ENCODE data around the gene SH2D7. TPM values are rescaled to one million over a fixed set of nuclear protein-coding genes. Genes with fewer than 3 reads are reported as not detected.

Gene SH2D7
- total RNA-seq, 1 experiment from 2014 or later: not detected

DNA sequence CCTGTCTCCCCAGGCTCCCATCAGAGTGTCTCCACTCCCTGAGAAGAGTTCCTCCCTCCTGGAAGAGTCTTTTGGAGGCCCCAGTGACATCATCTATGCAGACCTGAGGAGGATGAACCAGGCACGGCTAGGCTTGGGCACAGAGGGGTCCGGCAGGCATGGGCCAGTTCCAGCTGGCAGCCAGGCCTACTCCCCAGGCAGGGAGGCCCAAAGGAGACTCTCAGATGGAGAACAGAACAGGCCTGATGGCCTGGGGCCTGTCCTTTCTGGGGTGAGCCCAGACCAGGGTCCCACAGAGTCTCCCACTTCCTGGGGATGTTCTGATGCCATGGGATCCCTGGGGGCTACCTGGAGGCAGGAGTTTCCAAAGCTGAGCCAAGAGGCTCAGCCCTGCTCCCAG is 8.5 kb downstream of the SH2D7 start:
- TF ChIP-seq, protein P1, sequence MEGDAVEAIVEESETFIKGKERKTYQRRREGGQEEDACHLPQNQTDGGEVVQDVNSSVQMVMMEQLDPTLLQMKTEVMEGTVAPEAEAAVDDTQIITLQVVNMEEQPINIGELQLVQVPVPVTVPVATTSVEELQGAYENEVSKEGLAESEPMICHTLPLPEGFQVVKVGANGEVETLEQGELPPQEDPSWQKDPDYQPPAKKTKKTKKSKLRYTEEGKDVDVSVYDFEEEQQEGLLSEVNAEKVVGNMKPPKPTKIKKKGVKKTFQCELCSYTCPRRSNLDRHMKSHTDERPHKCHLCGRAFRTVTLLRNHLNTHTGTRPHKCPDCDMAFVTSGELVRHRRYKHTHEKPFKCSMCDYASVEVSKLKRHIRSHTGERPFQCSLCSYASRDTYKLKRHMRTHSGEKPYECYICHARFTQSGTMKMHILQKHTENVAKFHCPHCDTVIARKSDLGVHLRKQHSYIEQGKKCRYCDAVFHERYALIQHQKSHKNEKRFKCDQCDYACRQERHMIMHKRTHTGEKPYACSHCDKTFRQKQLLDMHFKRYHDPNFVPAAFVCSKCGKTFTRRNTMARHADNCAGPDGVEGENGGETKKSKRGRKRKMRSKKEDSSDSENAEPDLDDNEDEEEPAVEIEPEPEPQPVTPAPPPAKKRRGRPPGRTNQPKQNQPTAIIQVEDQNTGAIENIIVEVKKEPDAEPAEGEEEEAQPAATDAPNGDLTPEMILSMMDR (IDR thresholded peaks at IDR 0.05; ENCODE audit: unreplicated experiment): no peak
- Mint-ChIP-seq H3K27me3 (ENCODE audit: unreplicated experiment) (no peaks in the 10 kb centered on the region), H3K27ac (ENCODE audit: unreplicated experiment) (no peak overlapping the region), H3K9me3 (ENCODE audit: low read depth, unreplicated experiment) (no peaks in the 10 kb centered on the region), H3K4me3 (ENCODE audit: low read depth, unreplicated experiment) (no peak overlapping the region), H3K4me1 (ENCODE audit: low read depth, unreplicated experiment) (peaks cover 4% of the 10 kb centered on the region), H3K36me3 (ENCODE audit: insufficient read depth, unreplicated experiment) (no peaks in the 10 kb centered on the region)
- CTCF ChIA-PET: interaction anchor here (0.6 to 1.0 kb wide), 3 partner anchors 30 to 199 kb away, joined by 3 to 5 read pairs (median 3); partner anchors contain the start of genes CIB2 and SKIC8
- intact Hi-C loops (cut with micrococcal nuclease; ENCODE audit: unreplicated experiment): no loop called here
- no peak for DNase-seq
- no TSS peak for BruUV-seq (replicated peaks)

DNA sequence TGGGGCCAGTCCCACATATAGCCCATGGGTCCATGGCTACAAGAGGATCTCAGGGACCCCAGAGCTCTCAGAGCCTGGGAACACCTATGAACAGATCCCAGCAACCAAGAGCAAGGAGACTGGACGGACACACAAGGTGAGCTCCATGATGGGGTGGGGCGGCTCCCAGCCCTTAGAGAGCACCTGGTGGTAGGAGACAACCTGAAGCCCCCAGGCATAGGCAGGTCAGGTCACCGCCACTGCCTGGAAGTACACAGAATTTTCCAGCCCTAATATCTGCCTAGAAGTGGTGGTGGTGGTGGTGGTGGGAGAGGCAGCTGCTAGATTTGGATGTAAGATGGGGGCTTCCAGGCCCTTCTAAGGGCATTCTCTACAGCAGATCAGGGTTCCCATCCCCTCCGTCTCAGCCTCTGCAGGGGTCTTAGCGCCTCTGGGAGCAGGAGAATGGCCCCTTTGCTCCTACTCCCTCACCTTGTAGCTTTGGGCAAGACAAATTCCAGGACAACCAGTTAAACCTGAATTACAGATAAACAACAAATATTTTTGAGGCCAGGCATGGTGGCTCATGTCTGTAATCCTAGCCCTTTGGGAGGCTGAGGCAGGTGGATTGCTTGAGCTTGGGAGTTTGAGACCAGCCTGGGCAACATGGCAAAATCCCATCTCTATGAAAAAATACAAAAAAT is 9.2 kb downstream of the SH2D7 start:
- CTCF ChIA-PET: interaction anchor here (0.6 to 1.0 kb wide), 2 partner anchors 138 to 198 kb away, joined by 3 read pairs; partner anchors contain the start of gene SKIC8
- no peaks in the 10 kb centered on the region for H3K36me3 Mint-ChIP-seq (ENCODE audit: insufficient read depth, unreplicated experiment)
- H3K4me3 Mint-ChIP-seq (ENCODE audit: low read depth, unreplicated experiment): no peak overlapping the region
- H3K4me1 Mint-ChIP-seq (ENCODE audit: low read depth, unreplicated experiment): peaks cover 9% of the 10 kb centered on the region
- no peaks in the 10 kb centered on the region for H3K27me3 Mint-ChIP-seq (ENCODE audit: unreplicated experiment)
- no peak for DNase-seq
- BruUV-seq (replicated peaks): no TSS peak
- TF ChIP-seq, protein P1 (IDR thresholded peaks at IDR 0.05; ENCODE audit: unreplicated experiment): no peak
- intact Hi-C loops (cut with micrococcal nuclease; ENCODE audit: unreplicated experiment): no loop called here
- no peaks in the 10 kb centered on the region for H3K9me3 Mint-ChIP-seq (ENCODE audit: low read depth, unreplicated experiment)
- H3K27ac Mint-ChIP-seq (ENCODE audit: unreplicated experiment): no peak overlapping the region

DNA sequence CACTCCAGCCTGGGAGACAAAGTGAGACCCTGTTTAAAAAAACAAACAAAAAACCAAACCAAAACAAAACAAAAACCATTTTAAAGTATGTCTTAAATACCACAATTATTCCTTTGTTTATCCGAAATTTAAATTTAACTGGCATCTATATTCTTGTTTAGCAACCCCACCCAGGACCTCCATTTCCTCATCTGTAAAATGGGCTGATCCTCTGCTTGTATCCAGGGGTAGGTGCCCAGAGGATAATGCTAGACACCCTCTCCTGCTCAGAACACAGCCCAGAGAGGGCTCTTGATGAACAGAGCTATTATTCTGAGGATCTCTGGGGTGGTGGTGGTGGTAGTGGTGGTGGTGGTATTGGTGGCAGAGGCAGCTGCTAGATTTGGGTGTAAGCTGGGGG is 9.8 kb downstream of the SH2D7 start:
- intact Hi-C loops (cut with micrococcal nuclease; ENCODE audit: unreplicated experiment): no loop called here
- no peak overlapping the region for H3K27ac Mint-ChIP-seq (ENCODE audit: unreplicated experiment)
- CTCF ChIA-PET: no interaction called here

DNA sequence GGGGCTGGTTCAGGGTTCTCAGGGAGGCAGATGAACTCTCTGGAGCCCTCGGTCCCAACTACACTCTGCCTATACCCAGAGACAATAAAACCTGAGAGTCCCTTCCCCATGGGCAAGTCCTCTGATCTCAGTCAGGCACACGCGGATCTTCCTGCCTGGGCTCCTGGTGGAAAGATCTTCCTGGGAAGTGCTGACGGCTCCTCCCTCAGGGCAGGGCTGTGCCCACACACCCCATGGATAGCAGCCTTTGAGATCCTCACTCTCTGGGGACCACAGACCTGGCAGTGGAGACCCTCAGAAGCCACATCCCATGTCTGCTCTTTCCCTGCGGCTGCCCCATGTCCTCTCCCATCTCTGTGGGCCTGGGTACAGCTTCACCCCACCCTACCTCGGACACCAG is 10.4 kb downstream of the SH2D7 start:
- no TSS peak for BruUV-seq (replicated peaks)
- Mint-ChIP-seq H3K27me3 (ENCODE audit: unreplicated experiment) (no peaks in the 10 kb centered on the region), H3K4me1 (ENCODE audit: low read depth, unreplicated experiment) (peaks cover 9% of the 10 kb centered on the region), H3K36me3 (ENCODE audit: insufficient read depth, unreplicated experiment) (no peaks in the 10 kb centered on the region), H3K9me3 (ENCODE audit: low read depth, unreplicated experiment) (no peaks in the 10 kb centered on the region), H3K27ac (ENCODE audit: unreplicated experiment) (no peak overlapping the region), H3K4me3 (ENCODE audit: low read depth, unreplicated experiment) (no peak overlapping the region)
- TF ChIP-seq, protein P1 (IDR thresholded peaks at IDR 0.05; ENCODE audit: unreplicated experiment): no peak
- DNase-seq: no peak
- CTCF ChIA-PET: no interaction called here
- intact Hi-C loops (cut with micrococcal nuclease; ENCODE audit: unreplicated experiment): no loop called here

More for the DNA sequence above, 9.8 kb downstream of the SH2D7 start:
- no TSS peak for BruUV-seq (replicated peaks)
- Mint-ChIP-seq H3K4me1 (ENCODE audit: low read depth, unreplicated experiment) (peaks cover 9% of the 10 kb centered on the region), H3K27me3 (ENCODE audit: unreplicated experiment) (no peaks in the 10 kb centered on the region), H3K9me3 (ENCODE audit: low read depth, unreplicated experiment) (no peaks in the 10 kb centered on the region), H3K4me3 (ENCODE audit: low read depth, unreplicated experiment) (no peak overlapping the region), H3K36me3 (ENCODE audit: insufficient read depth, unreplicated experiment) (no peaks in the 10 kb centered on the region)
- no peak for DNase-seq
- TF ChIP-seq, protein P1 (IDR thresholded peaks at IDR 0.05; ENCODE audit: unreplicated experiment): no peak
